OCI-LY7 (cell line): Measurements from ENCODE around the gene LPP. TPM values are rescaled to one million over a fixed set of nuclear protein-coding genes. Genes with fewer than 3 reads are reported as not detected.

Source experiments
- BruUV-seq: library from RNA; stranded (reverse); fragments of 400-500 nt; replicated peaks from 2 replicates; lab custom pipeline; 2021; lab: Mats Ljungman, UMichigan
- CTCF ChIA-PET: fragments of 300-600 bp; sonication (Branson Sonifier 250); formaldehyde crosslinking; loops from one replicate; lab custom pipeline; 2022; ENCODE audit warnings: antibody characterized with exemption; ENCODE audit not compliant: unreplicated experiment; lab: Charles Lee
- POLR2A ChIA-PET: fragments of 300-600 bp; sonication (Branson Sonifier 250); formaldehyde crosslinking; loops from one replicate; lab custom pipeline; 2022; ENCODE audit warnings: antibody characterized with exemption; lab: Charles Lee
- DNase-seq: peaks from one replicate; pipeline ENCODE4 v3.0.0-alpha.2; 2015; ENCODE audit warnings: low spot score
- H2AFZ ChIP-seq: fragments of 200-600 bp; sonication (generic), shearing (Covaris generic); 2 replicates; pipeline ENCODE4 v1.6.1; 2014; ENCODE audit warnings: mild to moderate bottlenecking, antibody characterized with exemption, low read length, moderate library complexity
- H3K27ac ChIP-seq: fragments of 200-600 bp; sonication (generic); 2 replicates; pipeline ENCODE4 v1.5.1; 2014; ENCODE audit warnings: mixed run types, low read depth, mild to moderate bottlenecking, moderate library complexity, low read length, inconsistent platforms; ENCODE audit not compliant: poor library complexity, severe bottlenecking
- H3K36me3 ChIP-seq: fragments of 200-600 bp; sonication (generic); 2 replicates; pipeline ENCODE4 v1.6.1; 2014; ENCODE audit warnings: mild to moderate bottlenecking, antibody characterized with exemption, low read length, moderate library complexity, mixed read lengths; ENCODE audit not compliant: insufficient read depth
- H3K4me1 ChIP-seq: fragments of 200-600 bp; sonication (generic); 2 replicates; pipeline ENCODE4 v1.5.1; 2014; ENCODE audit warnings: mild to moderate bottlenecking, low read length; ENCODE audit not compliant: insufficient read depth, poor library complexity, severe bottlenecking
- H3K4me2 ChIP-seq: fragments of 200-600 bp; sonication (generic); 2 replicates; pipeline ENCODE4 v1.6.1; 2014; ENCODE audit warnings: mild to moderate bottlenecking, low read length
- H3K4me3 ChIP-seq: fragments of 200-600 bp; sonication (generic); 2 replicates; pipeline ENCODE4 v1.5.1; 2014; ENCODE audit warnings: mild to moderate bottlenecking, low read depth, low read length; ENCODE audit not compliant: poor library complexity, severe bottlenecking
- H3K79me2 ChIP-seq: fragments of 200-600 bp; sonication (generic); 2 replicates; pipeline ENCODE4 v1.6.1; 2016; ENCODE audit warnings: low read depth, mild to moderate bottlenecking, low read length, moderate library complexity, mixed read lengths; ENCODE audit not compliant: insufficient read depth
- H3K9me2 ChIP-seq: fragments of 200-600 bp; sonication (generic); 2 replicates; pipeline ENCODE4 v1.6.1; 2016; ENCODE audit warnings: mild to moderate bottlenecking, low read length, mixed read lengths; ENCODE audit not compliant: insufficient read depth
- H3K9me3 ChIP-seq: fragments of 200-600 bp; sonication (generic); 2 replicates; pipeline ENCODE4 v1.6.1; 2014; ENCODE audit warnings: mild to moderate bottlenecking, mixed run types, low read length, mixed read lengths
- H4K20me1 ChIP-seq: fragments of 200-600 bp; sonication (generic); 2 replicates; pipeline ENCODE4 v1.6.1; 2014; ENCODE audit warnings: mild to moderate bottlenecking, antibody characterized with exemption, low read length, moderate library complexity, mixed read lengths; ENCODE audit not compliant: insufficient read depth
- EZH2phosphoT487 ChIP-seq: fragments of 200-600 bp; sonication (generic); IDR thresholded peaks from 2 replicates; pipeline ENCODE4 v1.6.1; 2018; ENCODE audit warnings: low read depth, borderline replicate concordance, mild to moderate bottlenecking, mixed run types, antibody characterized with exemption, low read length, moderate library complexity, mixed read lengths
- intact Hi-C: fragments of 100-400 bp; cut with micrococcal nuclease; formaldehyde crosslinking; loops from one replicate; pipeline ENCODE4 v1.10.0; 2022; ENCODE audit not compliant: unreplicated experiment
- total RNA-seq, 2 experiments: library from RNA; depleted of rRNA in 1 of 2; stranded (reverse); fragments of >200 nt in 1 of 2; shearing (Covaris generic) in 1 of 2; gene quantifications; 2 replicates each; pipeline ENCODE4 v1.2.3, GENCODE V29; 2014 to 2022
- TF ChIP-seq, protein P1 (sequence below): fragments of 200-600 bp; sonication (generic); conservative IDR thresholded peaks from 2 replicates; pipeline ENCODE4 v1.5.1; 2014; ENCODE audit warnings: mild to moderate bottlenecking, antibody characterized with exemption, low read length, moderate library complexity, mixed read lengths

LPP gene
- total RNA-seq, 2 experiments from 2014 or later = 10.9 to 119 TPM

DNA sequence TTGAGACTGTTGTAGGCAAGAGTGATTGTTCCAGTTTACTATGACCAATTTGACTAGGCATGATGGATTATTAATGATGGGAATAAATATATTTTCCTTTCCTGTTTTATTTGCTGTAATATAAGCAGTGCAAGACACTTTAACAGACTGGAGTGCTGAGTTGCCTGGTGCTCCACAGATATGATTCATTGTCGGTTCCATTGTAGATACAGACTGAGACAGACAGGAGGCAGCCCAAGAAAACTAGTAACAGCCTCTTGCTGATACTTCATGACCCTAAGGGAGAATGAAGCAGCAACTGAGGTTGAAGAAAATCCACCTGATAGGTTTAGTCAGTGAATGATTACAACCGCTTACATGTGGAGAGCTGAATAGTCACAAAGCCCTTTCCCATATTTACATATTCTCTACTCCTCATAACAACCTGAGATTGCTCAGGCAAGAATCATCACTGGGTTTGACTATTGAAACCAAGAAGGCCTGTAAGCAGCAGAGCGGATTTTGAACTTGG, 782.7 kb downstream of the LPP start:
- no peak for DNase-seq
- Histone ChIP-seq H2AFZ (no peak overlapping the region), H3K36me3 (no peaks in the 10 kb centered on the region), H3K4me3 (no peak overlapping the region), H4K20me1 (no peaks in the 10 kb centered on the region), H3K79me2 (no peaks in the 10 kb centered on the region), H3K9me2 (no peaks in the 10 kb centered on the region), H3K4me2 (no peak overlapping the region), H3K4me1 (peaks cover 11% of the 10 kb centered on the region), H3K27ac (no peak overlapping the region), H3K9me3 (no peaks in the 10 kb centered on the region)
- intact Hi-C loops = no loop called here
- CTCF ChIA-PET = no interaction called here
- POLR2A ChIA-PET = interaction anchor here (1.1 to 1.5 kb wide), 2 partner anchors 22 to 164 kb away, joined by 3 read pairs; no protein-coding TSS in a partner anchor
- no TSS peak for BruUV-seq
- TF ChIP-seq EZH2phosphoT487 = no peak
- TF ChIP-seq, protein P1, sequence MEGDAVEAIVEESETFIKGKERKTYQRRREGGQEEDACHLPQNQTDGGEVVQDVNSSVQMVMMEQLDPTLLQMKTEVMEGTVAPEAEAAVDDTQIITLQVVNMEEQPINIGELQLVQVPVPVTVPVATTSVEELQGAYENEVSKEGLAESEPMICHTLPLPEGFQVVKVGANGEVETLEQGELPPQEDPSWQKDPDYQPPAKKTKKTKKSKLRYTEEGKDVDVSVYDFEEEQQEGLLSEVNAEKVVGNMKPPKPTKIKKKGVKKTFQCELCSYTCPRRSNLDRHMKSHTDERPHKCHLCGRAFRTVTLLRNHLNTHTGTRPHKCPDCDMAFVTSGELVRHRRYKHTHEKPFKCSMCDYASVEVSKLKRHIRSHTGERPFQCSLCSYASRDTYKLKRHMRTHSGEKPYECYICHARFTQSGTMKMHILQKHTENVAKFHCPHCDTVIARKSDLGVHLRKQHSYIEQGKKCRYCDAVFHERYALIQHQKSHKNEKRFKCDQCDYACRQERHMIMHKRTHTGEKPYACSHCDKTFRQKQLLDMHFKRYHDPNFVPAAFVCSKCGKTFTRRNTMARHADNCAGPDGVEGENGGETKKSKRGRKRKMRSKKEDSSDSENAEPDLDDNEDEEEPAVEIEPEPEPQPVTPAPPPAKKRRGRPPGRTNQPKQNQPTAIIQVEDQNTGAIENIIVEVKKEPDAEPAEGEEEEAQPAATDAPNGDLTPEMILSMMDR = no peak

DNA sequence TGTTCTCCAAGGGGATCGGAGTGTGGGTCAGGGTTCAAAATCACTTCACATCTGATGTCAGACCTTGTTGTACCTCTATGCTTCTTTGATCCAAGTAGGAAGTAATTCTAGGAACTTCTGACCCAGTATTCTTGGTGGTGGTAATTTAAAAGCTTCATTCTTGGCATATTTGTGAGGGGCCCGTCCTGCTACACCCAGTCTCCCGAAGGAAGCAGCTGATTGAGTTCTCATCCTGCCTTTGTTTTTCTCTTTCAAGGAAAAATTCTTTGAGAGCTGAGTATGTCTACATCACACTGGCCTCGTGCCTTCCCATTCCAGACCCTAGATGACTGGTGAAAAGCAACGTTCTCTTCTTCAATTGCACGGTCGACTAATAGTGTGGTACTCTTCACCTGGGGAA, 783.4 kb downstream of the LPP start:
- no TSS peak for BruUV-seq
- H3K4me2 ChIP-seq = no peak overlapping the region
- ChIA-PET CTCF (no interaction called here), POLR2A (interaction anchor here (0.6 to 1.5 kb wide), 6 partner anchors 20 to 208 kb away, joined by 3 to 5 read pairs (median 3); no protein-coding TSS in a partner anchor)
- DNase-seq = no peak
- no peak overlapping the region for H3K27ac ChIP-seq
- intact Hi-C loops = no loop called here
- H3K4me3 ChIP-seq = no peak overlapping the region
- peaks cover 9% of the 10 kb centered on the region for H3K4me1 ChIP-seq
- H2AFZ ChIP-seq = no peak overlapping the region
- no peaks in the 10 kb centered on the region for H3K79me2 ChIP-seq
- no peaks in the 10 kb centered on the region for H3K9me2 ChIP-seq
- H3K9me3 ChIP-seq = no peaks in the 10 kb centered on the region
- TF ChIP-seq EZH2phosphoT487 = no peak
- TF ChIP-seq, protein P1 = no peak
- no peaks in the 10 kb centered on the region for H3K36me3 ChIP-seq
- no peaks in the 10 kb centered on the region for H4K20me1 ChIP-seq

DNA sequence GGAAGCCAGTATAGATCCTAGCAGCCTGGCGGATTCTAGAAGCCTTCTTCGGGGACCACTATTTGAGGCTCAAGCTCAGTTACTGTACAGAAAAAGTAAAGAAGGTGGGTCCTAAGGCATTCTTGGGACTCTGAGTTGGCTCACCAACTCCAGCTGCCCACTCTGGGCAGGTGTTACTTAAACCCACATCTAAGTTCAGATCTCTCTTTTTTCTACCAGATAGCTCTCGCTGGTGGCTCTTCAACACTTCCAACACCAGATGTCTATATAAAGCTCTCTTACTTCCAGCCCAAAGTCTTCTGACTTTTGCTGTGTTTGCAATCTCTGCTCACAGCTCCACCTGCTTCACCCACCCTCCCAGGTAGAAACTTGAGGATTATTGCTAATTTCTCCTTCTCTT, 785.0 kb downstream of the LPP start:
- CTCF ChIA-PET = no interaction called here
- no peak for DNase-seq
- no TSS peak for BruUV-seq
- Histone ChIP-seq H3K4me3 (no peak overlapping the region), H3K36me3 (no peaks in the 10 kb centered on the region), H3K79me2 (no peaks in the 10 kb centered on the region), H3K4me1 (peaks cover 9% of the 10 kb centered on the region), H2AFZ (no peak overlapping the region), H4K20me1 (no peaks in the 10 kb centered on the region), H3K9me3 (no peaks in the 10 kb centered on the region), H3K4me2 (no peak overlapping the region), H3K9me2 (no peaks in the 10 kb centered on the region), H3K27ac (no peak overlapping the region)
- intact Hi-C loops = no loop called here
- TF ChIP-seq, protein P1 = no peak
- TF ChIP-seq EZH2phosphoT487 = no peak
- POLR2A ChIA-PET = interaction anchor here (0.7 to 1.5 kb wide), 4 partner anchors 15 to 1233 kb away, joined by 3 to 5 read pairs (median 4); no protein-coding TSS in a partner anchor
